Erythroblast (primary cell): ENCODE measurements around the gene CSMD2.

Experiments used
- GATA1 ChIP-seq: IDR thresholded peaks from 2 replicates; pipeline ENCODE4 v1.6.1; 2011; ENCODE audit warnings: low read depth, mild to moderate bottlenecking, control low read depth, low read length, moderate library complexity
- POLR2A ChIP-seq: IDR thresholded peaks from 2 replicates; pipeline ENCODE4 v1.6.1; 2011; ENCODE audit warnings: mild to moderate bottlenecking, low read length

DNA sequence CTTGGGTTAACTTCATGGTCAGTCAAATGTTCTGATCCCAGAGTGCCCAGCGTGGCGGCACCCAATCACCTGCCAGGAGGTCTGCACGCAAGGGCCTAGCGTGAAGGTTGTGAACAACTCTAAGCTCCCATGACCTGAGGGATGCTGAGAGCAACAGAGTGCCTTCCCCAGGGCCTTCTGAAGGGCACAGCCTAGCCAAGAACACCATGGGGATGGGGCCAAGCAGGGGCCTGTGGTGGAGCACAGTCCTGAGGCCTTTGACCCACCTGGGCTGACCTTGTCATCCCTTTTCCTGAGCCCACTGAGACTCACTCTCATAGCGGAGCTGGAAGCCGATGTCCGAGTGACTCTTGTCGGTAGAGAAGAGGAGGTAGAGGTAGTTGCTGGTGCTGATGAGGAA lies 440.0 kb downstream of the CSMD2 start:
- no peak for TF ChIP-seq POLR2A
- no peak for TF ChIP-seq GATA1
